Liver (tissue), 9 donors: Measurements from ENCODE around the gene C15orf39. TPM values are rescaled to one million over a fixed set of nuclear protein-coding genes. Genes with fewer than 3 reads are reported as not detected.

Experiments
- DNase-seq: peaks from one replicate; pipeline ENCODE4 v3.0.0-alpha.2; 2017; ENCODE audit warnings: low spot score
- H3K27ac ChIP-seq, 2 donors: one replicate each; pipeline ENCODE4 v1.7.0; 2013; ENCODE audit warnings: inconsistent platforms in 2 of 2, low read length in 2 of 2, control low read depth in 1 of 2, low read depth in 1 of 2, mild to moderate bottlenecking in 1 of 2
- H3K27me3 ChIP-seq, 4 donors: one replicate each; pipeline versions ENCODE4 v1.6.1 to v1.7.0; 2013; ENCODE audit warnings: low read length in 3 of 4, inconsistent platforms in 1 of 4, mild to moderate bottlenecking in 1 of 4, moderate library complexity in 1 of 4; ENCODE audit not compliant: control insufficient read depth in 4 of 4, insufficient read depth in 4 of 4
- H3K36me3 ChIP-seq, 4 donors: one replicate each; pipeline versions ENCODE4 v1.6.1 to v1.7.0; 2013; ENCODE audit warnings: low read length in 3 of 4, mild to moderate bottlenecking in 3 of 4, low read depth in 1 of 4, moderate library complexity in 1 of 4; ENCODE audit not compliant: control insufficient read depth in 4 of 4, insufficient read depth in 3 of 4
- H3K4me1 ChIP-seq, 4 donors: one replicate each; pipeline versions ENCODE4 v1.6.1 to v1.7.0; 2013; ENCODE audit warnings: low read length in 3 of 4, mild to moderate bottlenecking in 3 of 4, moderate library complexity in 1 of 4; ENCODE audit not compliant: control insufficient read depth in 4 of 4, insufficient read depth in 4 of 4
- H3K4me3 ChIP-seq, 3 donors: one replicate each; pipeline versions ENCODE4 v1.6.1 to v1.7.0; 2013; ENCODE audit warnings: low read length in 3 of 3, control low read depth in 1 of 3, low read depth in 1 of 3, mild to moderate bottlenecking in 1 of 3
- H3K9ac ChIP-seq, 2 donors: one replicate each; pipeline ENCODE4 v1.7.0; 2013; ENCODE audit warnings: low read length in 2 of 2, mild to moderate bottlenecking in 2 of 2, moderate library complexity in 2 of 2, control low read depth in 1 of 2, low read depth in 1 of 2
- H3K9me3 ChIP-seq, 4 donors: one replicate each; pipeline versions ENCODE4 v1.6.1 to v1.7.0; 2013; ENCODE audit warnings: low read length in 3 of 4; ENCODE audit not compliant: control insufficient read depth in 4 of 4
- EGR1 ChIP-seq, 2 donors: IDR thresholded peaks; 2 replicates each; pipeline ENCODE4 v1.6.1; 2016 to 2018; ENCODE audit warnings: antibody characterized with exemption in 2 of 2, low read depth in 2 of 2
- FOXA1 ChIP-seq: IDR thresholded peaks from 2 replicates; pipeline ENCODE4 v1.6.1; 2016; ENCODE audit warnings: antibody characterized with exemption
- FOXA2 ChIP-seq: IDR thresholded peaks from 2 replicates; pipeline ENCODE4 v1.6.1; 2016; ENCODE audit warnings: antibody characterized with exemption
- GABPA ChIP-seq, 2 donors: IDR thresholded peaks in 1 of 2; conservative IDR thresholded peaks in 1 of 2; 2 replicates each; pipeline ENCODE4 v1.6.1; 2016; ENCODE audit warnings: antibody characterized with exemption in 2 of 2, mild to moderate bottlenecking in 1 of 2, moderate library complexity in 1 of 2
- HNF4A ChIP-seq, 2 donors: conservative IDR thresholded peaks; 2 replicates each; pipeline ENCODE4 v1.6.1; 2016; ENCODE audit warnings: antibody characterized with exemption in 2 of 2, mild to moderate bottlenecking in 2 of 2
- HNF4G ChIP-seq: IDR thresholded peaks from 2 replicates; pipeline ENCODE4 v1.6.1; 2016; ENCODE audit warnings: antibody characterized with exemption
- JUND ChIP-seq, 2 donors: IDR thresholded peaks; 2 replicates each; pipeline ENCODE4 v1.6.1; 2016; ENCODE audit warnings: antibody characterized with exemption in 2 of 2
- NR2F2 ChIP-seq: IDR thresholded peaks from 2 replicates; pipeline ENCODE4 v1.6.1; 2016; ENCODE audit warnings: antibody characterized with exemption
- RAD21 ChIP-seq, 2 donors: IDR thresholded peaks; 2 replicates each; pipeline ENCODE4 v1.6.1; 2016; ENCODE audit warnings: antibody characterized with exemption in 2 of 2, mild to moderate bottlenecking in 2 of 2
- RXRA ChIP-seq, 2 donors: IDR thresholded peaks; 2 replicates each; pipeline ENCODE4 v1.6.1; 2017 to 2018; ENCODE audit warnings: antibody characterized with exemption in 2 of 2, mild to moderate bottlenecking in 1 of 2
- SP1 ChIP-seq: IDR thresholded peaks from 2 replicates; pipeline ENCODE4 v1.6.1; 2018; ENCODE audit warnings: antibody characterized with exemption, mild to moderate bottlenecking
- TAF1 ChIP-seq: conservative IDR thresholded peaks from 2 replicates; pipeline ENCODE4 v1.6.1; 2016; ENCODE audit warnings: antibody characterized with exemption, mild to moderate bottlenecking
- YY1 ChIP-seq: IDR thresholded peaks from 2 replicates; pipeline ENCODE4 v1.6.1; 2016; ENCODE audit warnings: antibody characterized with exemption, mild to moderate bottlenecking
- WGBS: extraction: QIAGEN DNeasy Blood & Tissue Kit; methylation state at CpG from one replicate; pipeline ENCODE4 v1.1.7; 2013; 5-methylcytosine and 5-hydroxymethylcytosine counted together
- polyA plus RNA-seq, 2 donors: library from polyadenylated mRNA; stranded (reverse) in 1 of 2; unstranded in 1 of 2; fragments of 200-250 nt in 1 of 2; fragments of >200 nt in 1 of 2; fragmentation: Nextera tagmentation in 1 of 2; extraction: Ambion mirVana in 1 of 2; gene quantifications; one replicate each; pipeline versions ENCODE4 v1.2.1 to v1.2.3, GENCODE V29; 2013 to 2015
- total RNA-seq, 2 donors: library from RNA; depleted of rRNA; stranded (reverse); fragments of >200 nt; gene quantifications; one replicate each; pipeline ENCODE4 v1.2.3, GENCODE V29; 2014
- TF ChIP-seq, protein P1 (sequence below): IDR thresholded peaks from 2 replicates; pipeline ENCODE4 v1.6.1; 2016; ENCODE audit warnings: antibody characterized with exemption
- TF ChIP-seq, protein P2 (sequence below): IDR thresholded peaks from 2 replicates; pipeline ENCODE4 v1.6.1; 2016; ENCODE audit warnings: antibody characterized with exemption
- TF ChIP-seq, protein P3 (sequence below): fragments of 150-350 bp; IDR thresholded peaks from 2 replicates; pipeline ENCODE4 v1.5.1; 2017; ENCODE audit warnings: improper control_type of control experiment, low read depth, low read length; ENCODE audit not compliant: missing input control
- TF ChIP-seq, protein P4 (sequence below): IDR thresholded peaks from 2 replicates; pipeline ENCODE4 v1.6.1; 2016; ENCODE audit warnings: antibody characterized with exemption, mild to moderate bottlenecking
- TF ChIP-seq, protein P5 (sequence below): IDR thresholded peaks from 2 replicates; pipeline ENCODE4 v1.6.1; 2016; ENCODE audit warnings: antibody characterized with exemption
- donor health status: healthy.
- donor health status: healthy.
- donor health status: healthy.
- donor health status: healthy.
- donor health status: healthy.

The C15orf39 gene
- total and polyA plus RNA-seq, 4 donors: 1.2 to 4.0 (median 3.0) TPM

DNA sequence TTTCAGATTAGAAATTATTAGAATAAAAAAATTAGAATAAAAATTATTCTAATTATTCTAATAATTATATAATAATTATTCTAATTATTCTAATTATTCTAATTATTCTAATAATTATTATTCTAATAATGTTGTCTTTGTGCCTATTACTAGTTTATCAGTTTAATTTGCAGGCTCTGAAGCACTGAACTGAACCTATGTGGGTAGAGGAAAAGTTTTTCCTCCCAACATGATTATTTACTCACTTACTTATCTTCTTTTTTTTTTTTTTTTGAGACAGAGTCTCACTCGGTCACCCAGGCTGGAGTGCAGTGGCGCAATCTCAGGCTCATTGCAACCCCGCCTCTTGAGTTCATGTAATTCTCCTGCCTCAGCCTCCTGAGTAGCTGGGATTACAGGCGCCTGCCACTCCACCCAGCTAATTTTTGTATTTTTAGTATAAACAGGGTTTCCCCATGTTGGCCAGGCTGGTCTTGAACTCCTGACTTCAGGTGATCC, 39.7 kb upstream of the C15orf39 start:
- Histone ChIP-seq H3K36me3 (no peaks in the 10 kb centered on the region), H3K27ac (no peak overlapping the region), H3K4me3 (no peak overlapping the region), H3K27me3 (no peaks in the 10 kb centered on the region), H3K9ac (no peak overlapping the region), H3K9me3 (no peaks in the 10 kb centered on the region), H3K4me1 (no peaks in the 10 kb centered on the region)
- DNase-seq: no peak
- 46% methylated on average over 4 of the region's 4 CpGs for WGBS
- no peak for TF ChIP-seq YY1

- no peak overlapping the region for H3K4me3 ChIP-seq
- no peak overlapping the region for H3K9ac ChIP-seq
- H3K27ac ChIP-seq: no peak overlapping the region
- no peaks in the 10 kb centered on the region for H3K27me3 ChIP-seq
- H3K9me3 ChIP-seq: no peaks in the 10 kb centered on the region
- H3K36me3 ChIP-seq: no peaks in the 10 kb centered on the region
- DNase-seq: no peak
- TF ChIP-seq RXRA (IDR thresholded peaks at IDR 0.05) (no peak), SP1 (no peak), JUND (IDR thresholded peaks at IDR 0.05) (no peak), HNF4G (no peak), FOXA1 (no peak), EGR1 (IDR thresholded peaks at IDR 0.05; ENCODE audit: low read depth in 2 of 2) (no peak), HNF4A (conservative IDR thresholded peaks at IDR 0.05) (no peak), FOXA2 (no peak), TAF1 (no peak), NR2F2 (no peak), YY1 (no peak), GABPA (IDR thresholded peaks at IDR 0.05 in 1 of 2, conservative IDR thresholded peaks at IDR 0.05 in 1 of 2) (no peak), RAD21 (IDR thresholded peaks at IDR 0.05) (no peak)
- TF ChIP-seq, protein P1, sequence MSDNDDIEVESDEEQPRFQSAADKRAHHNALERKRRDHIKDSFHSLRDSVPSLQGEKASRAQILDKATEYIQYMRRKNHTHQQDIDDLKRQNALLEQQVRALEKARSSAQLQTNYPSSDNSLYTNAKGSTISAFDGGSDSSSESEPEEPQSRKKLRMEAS: no peak
- TF ChIP-seq, protein P2, sequence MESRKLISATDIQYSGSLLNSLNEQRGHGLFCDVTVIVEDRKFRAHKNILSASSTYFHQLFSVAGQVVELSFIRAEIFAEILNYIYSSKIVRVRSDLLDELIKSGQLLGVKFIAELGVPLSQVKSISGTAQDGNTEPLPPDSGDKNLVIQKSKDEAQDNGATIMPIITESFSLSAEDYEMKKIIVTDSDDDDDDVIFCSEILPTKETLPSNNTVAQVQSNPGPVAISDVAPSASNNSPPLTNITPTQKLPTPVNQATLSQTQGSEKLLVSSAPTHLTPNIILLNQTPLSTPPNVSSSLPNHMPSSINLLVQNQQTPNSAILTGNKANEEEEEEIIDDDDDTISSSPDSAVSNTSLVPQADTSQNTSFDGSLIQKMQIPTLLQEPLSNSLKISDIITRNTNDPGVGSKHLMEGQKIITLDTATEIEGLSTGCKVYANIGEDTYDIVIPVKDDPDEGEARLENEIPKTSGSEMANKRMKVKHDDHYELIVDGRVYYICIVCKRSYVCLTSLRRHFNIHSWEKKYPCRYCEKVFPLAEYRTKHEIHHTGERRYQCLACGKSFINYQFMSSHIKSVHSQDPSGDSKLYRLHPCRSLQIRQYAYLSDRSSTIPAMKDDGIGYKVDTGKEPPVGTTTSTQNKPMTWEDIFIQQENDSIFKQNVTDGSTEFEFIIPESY: no peak
- TF ChIP-seq, protein P3, sequence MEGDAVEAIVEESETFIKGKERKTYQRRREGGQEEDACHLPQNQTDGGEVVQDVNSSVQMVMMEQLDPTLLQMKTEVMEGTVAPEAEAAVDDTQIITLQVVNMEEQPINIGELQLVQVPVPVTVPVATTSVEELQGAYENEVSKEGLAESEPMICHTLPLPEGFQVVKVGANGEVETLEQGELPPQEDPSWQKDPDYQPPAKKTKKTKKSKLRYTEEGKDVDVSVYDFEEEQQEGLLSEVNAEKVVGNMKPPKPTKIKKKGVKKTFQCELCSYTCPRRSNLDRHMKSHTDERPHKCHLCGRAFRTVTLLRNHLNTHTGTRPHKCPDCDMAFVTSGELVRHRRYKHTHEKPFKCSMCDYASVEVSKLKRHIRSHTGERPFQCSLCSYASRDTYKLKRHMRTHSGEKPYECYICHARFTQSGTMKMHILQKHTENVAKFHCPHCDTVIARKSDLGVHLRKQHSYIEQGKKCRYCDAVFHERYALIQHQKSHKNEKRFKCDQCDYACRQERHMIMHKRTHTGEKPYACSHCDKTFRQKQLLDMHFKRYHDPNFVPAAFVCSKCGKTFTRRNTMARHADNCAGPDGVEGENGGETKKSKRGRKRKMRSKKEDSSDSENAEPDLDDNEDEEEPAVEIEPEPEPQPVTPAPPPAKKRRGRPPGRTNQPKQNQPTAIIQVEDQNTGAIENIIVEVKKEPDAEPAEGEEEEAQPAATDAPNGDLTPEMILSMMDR: no peak
- TF ChIP-seq, protein P4, sequence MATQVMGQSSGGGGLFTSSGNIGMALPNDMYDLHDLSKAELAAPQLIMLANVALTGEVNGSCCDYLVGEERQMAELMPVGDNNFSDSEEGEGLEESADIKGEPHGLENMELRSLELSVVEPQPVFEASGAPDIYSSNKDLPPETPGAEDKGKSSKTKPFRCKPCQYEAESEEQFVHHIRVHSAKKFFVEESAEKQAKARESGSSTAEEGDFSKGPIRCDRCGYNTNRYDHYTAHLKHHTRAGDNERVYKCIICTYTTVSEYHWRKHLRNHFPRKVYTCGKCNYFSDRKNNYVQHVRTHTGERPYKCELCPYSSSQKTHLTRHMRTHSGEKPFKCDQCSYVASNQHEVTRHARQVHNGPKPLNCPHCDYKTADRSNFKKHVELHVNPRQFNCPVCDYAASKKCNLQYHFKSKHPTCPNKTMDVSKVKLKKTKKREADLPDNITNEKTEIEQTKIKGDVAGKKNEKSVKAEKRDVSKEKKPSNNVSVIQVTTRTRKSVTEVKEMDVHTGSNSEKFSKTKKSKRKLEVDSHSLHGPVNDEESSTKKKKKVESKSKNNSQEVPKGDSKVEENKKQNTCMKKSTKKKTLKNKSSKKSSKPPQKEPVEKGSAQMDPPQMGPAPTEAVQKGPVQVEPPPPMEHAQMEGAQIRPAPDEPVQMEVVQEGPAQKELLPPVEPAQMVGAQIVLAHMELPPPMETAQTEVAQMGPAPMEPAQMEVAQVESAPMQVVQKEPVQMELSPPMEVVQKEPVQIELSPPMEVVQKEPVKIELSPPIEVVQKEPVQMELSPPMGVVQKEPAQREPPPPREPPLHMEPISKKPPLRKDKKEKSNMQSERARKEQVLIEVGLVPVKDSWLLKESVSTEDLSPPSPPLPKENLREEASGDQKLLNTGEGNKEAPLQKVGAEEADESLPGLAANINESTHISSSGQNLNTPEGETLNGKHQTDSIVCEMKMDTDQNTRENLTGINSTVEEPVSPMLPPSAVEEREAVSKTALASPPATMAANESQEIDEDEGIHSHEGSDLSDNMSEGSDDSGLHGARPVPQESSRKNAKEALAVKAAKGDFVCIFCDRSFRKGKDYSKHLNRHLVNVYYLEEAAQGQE: no peak
- TF ChIP-seq, protein P5, sequence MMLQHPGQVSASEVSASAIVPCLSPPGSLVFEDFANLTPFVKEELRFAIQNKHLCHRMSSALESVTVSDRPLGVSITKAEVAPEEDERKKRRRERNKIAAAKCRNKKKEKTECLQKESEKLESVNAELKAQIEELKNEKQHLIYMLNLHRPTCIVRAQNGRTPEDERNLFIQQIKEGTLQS: no peak
- 94% methylated on average over 3 of the region's 3 CpGs for WGBS
- no peaks in the 10 kb centered on the region for H3K4me1 ChIP-seq
Observed at GRCh38 chr15:75163150-75163564, 38.5 kb upstream of the C15orf39 start.
